ENCODE results near the gene XRCC6.
"Not testable (repeated sequence)": the region's sequence is repeated elsewhere in the genome, so short reads cannot be mapped to it uniquely, and the experiment has no call there.

XRCC6 gene

GRCh38 chr22:41631615-41632014, 10.5 kb downstream of the XRCC6 start:
- not testable (repeated sequence) for H3K4me2 ChIP-seq (ENCODE audit: low read length); H2BK5ac ChIP-seq (ENCODE audit: low read length); H3K9ac ChIP-seq (ENCODE audit: low read length); H2AK5ac ChIP-seq (ENCODE audit: low read length); H4K5ac ChIP-seq (ENCODE audit: low read length); H3K79me2 ChIP-seq (ENCODE audit: control insufficient read depth, insufficient read depth, low read length); H3K4me3 ChIP-seq (ENCODE audit: low read length); DNase-seq; H3K23ac ChIP-seq (ENCODE audit: low read length); H2BK15ac ChIP-seq (replicated peaks; ENCODE audit: low read depth); H3K56ac ChIP-seq (ENCODE audit: low read length); H3K4me1 ChIP-seq (ENCODE audit: control insufficient read depth, low read depth, low read length); H3K18ac ChIP-seq (ENCODE audit: low read length); H3K27ac ChIP-seq (ENCODE audit: low read depth, low read length); H3K36me3 ChIP-seq (ENCODE audit: control insufficient read depth, insufficient read depth, low read length); H2BK120ac ChIP-seq (ENCODE audit: low read depth, low read length); H4K8ac ChIP-seq (ENCODE audit: low read depth, low read length); H3K79me1 ChIP-seq (ENCODE audit: low read length); H3K4ac ChIP-seq (ENCODE audit: low read depth, low read length); H3K27me3 ChIP-seq (ENCODE audit: insufficient read depth, low read length, poor library complexity)
- WGBS (ENCODE audit: extremely low coverage, insufficient coverage, low lambda C conversion rate): no CpG with 5 or more reads among the region's 23 CpGs

GRCh38 chr22:41634610-41635009, 13.5 kb downstream of the XRCC6 start:
- not testable (repeated sequence) for H3K56ac ChIP-seq (ENCODE audit: low read length); H3K18ac ChIP-seq (ENCODE audit: low read length); H2AK5ac ChIP-seq (ENCODE audit: low read length); H3K4me1 ChIP-seq (ENCODE audit: control insufficient read depth, low read depth, low read length); H2BK5ac ChIP-seq (ENCODE audit: low read length); H3K79me1 ChIP-seq (ENCODE audit: low read length); H3K27me3 ChIP-seq (ENCODE audit: insufficient read depth, low read length, poor library complexity); H3K4ac ChIP-seq (ENCODE audit: low read depth, low read length); DNase-seq; H3K23ac ChIP-seq (ENCODE audit: low read length); H4K5ac ChIP-seq (ENCODE audit: low read length); H3K4me2 ChIP-seq (ENCODE audit: low read length); H3K27ac ChIP-seq (ENCODE audit: low read depth, low read length); H2BK15ac ChIP-seq (replicated peaks; ENCODE audit: low read depth); H2BK120ac ChIP-seq (ENCODE audit: low read depth, low read length); H3K4me3 ChIP-seq (ENCODE audit: low read length); H3K9ac ChIP-seq (ENCODE audit: low read length); H4K8ac ChIP-seq (ENCODE audit: low read depth, low read length); H3K79me2 ChIP-seq (ENCODE audit: control insufficient read depth, insufficient read depth, low read length)
- WGBS (ENCODE audit: extremely low coverage, insufficient coverage, low lambda C conversion rate): no CpG with 5 or more reads among the region's 8 CpGs
- H3K36me3 ChIP-seq (ENCODE audit: control insufficient read depth, insufficient read depth, low read length): peaks cover 16% of the 10 kb centered on the region

DNA sequence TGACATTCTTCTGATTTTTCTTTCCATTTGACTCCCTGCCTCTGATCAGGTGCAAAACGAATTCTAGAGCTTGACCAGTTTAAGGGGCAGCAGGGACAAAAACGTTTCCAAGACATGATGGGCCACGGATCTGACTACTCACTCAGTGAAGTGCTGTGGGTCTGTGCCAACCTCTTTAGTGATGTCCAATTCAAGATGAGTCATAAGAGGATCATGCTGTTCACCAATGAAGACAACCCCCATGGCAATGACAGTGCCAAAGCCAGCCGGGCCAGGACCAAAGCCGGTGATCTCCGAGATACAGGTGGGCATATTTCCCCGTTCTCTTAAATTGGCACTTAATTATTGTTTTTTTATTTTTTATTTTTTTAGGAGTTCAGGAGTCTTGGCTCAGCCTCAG, 15.4 kb downstream of the XRCC6 start:
- Histone ChIP-seq H3K4me1 (ENCODE audit: control insufficient read depth, low read depth, low read length) (no peaks in the 10 kb centered on the region), H4K8ac (ENCODE audit: low read depth, low read length) (no peak overlapping the region), H3K4me2 (ENCODE audit: low read length) (no peak overlapping the region), H3K79me1 (ENCODE audit: low read length) (peaks cover 8% of the 10 kb centered on the region), H3K79me2 (ENCODE audit: control insufficient read depth, insufficient read depth, low read length) (peaks cover 3% of the 10 kb centered on the region), H3K36me3 (ENCODE audit: control insufficient read depth, insufficient read depth, low read length) (peaks cover 16% of the 10 kb centered on the region), H2BK5ac (ENCODE audit: low read length) (no peak overlapping the region), H4K5ac (ENCODE audit: low read length) (no peak overlapping the region), H3K18ac (ENCODE audit: low read length) (no peak overlapping the region), H3K56ac (ENCODE audit: low read length) (no peak overlapping the region), H3K27me3 (ENCODE audit: insufficient read depth, low read length, poor library complexity) (no peaks in the 10 kb centered on the region), H3K4ac (ENCODE audit: low read depth, low read length) (no peak overlapping the region), H3K4me3 (ENCODE audit: low read length) (no peak overlapping the region), H3K23ac (ENCODE audit: low read length) (no peak overlapping the region), H3K27ac (ENCODE audit: low read depth, low read length) (no peak overlapping the region), H2AK5ac (ENCODE audit: low read length) (no peak overlapping the region), H2BK15ac (replicated peaks; ENCODE audit: low read depth) (no peak overlapping the region), H2BK120ac (ENCODE audit: low read depth, low read length) (no peak overlapping the region), H3K9ac (ENCODE audit: low read length) (no peak overlapping the region)
- whole genome bisulfite sequencing (ENCODE audit: extremely low coverage, insufficient coverage, low lambda C conversion rate): no CpG with 5 or more reads among the region's 7 CpGs
- no peak for DNase-seq

- H3K56ac ChIP-seq (ENCODE audit: low read length); H3K4me2 ChIP-seq (ENCODE audit: low read length); H3K4me3 ChIP-seq (ENCODE audit: low read length); H3K18ac ChIP-seq (ENCODE audit: low read length); H2AK5ac ChIP-seq (ENCODE audit: low read length); H2BK120ac ChIP-seq (ENCODE audit: low read depth, low read length); H2BK5ac ChIP-seq (ENCODE audit: low read length); H3K79me2 ChIP-seq (ENCODE audit: control insufficient read depth, insufficient read depth, low read length); H3K23ac ChIP-seq (ENCODE audit: low read length); H3K9ac ChIP-seq (ENCODE audit: low read length); DNase-seq; H3K4me1 ChIP-seq (ENCODE audit: control insufficient read depth, low read depth, low read length); H4K5ac ChIP-seq (ENCODE audit: low read length); H3K4ac ChIP-seq (ENCODE audit: low read depth, low read length); H4K8ac ChIP-seq (ENCODE audit: low read depth, low read length); H2BK15ac ChIP-seq (replicated peaks; ENCODE audit: low read depth); H3K79me1 ChIP-seq (ENCODE audit: low read length); H3K27ac ChIP-seq (ENCODE audit: low read depth, low read length); H3K27me3 ChIP-seq (ENCODE audit: insufficient read depth, low read length, poor library complexity): not testable (repeated sequence)
- H3K36me3 ChIP-seq (ENCODE audit: control insufficient read depth, insufficient read depth, low read length): peaks cover 18% of the 10 kb centered on the region
- no CpG with 5 or more reads among the region's 8 CpGs for WGBS (ENCODE audit: extremely low coverage, insufficient coverage, low lambda C conversion rate)
Measured at GRCh38 chr22:41637623-41638022, 16.5 kb downstream of the XRCC6 start.

GRCh38 chr22:41638124-41638523, 17.0 kb downstream of the XRCC6 start:
- no peak overlapping the region for H4K8ac ChIP-seq (ENCODE audit: low read depth, low read length)
- H4K5ac ChIP-seq (ENCODE audit: low read length): no peak overlapping the region
- no peak overlapping the region for H2AK5ac ChIP-seq (ENCODE audit: low read length)
- DNase-seq: no peak
- no peak overlapping the region for H2BK15ac ChIP-seq (replicated peaks; ENCODE audit: low read depth)
- H2BK5ac ChIP-seq (ENCODE audit: low read length): no peak overlapping the region
- H3K4me1 ChIP-seq (ENCODE audit: control insufficient read depth, low read depth, low read length): no peaks in the 10 kb centered on the region
- H2BK120ac ChIP-seq (ENCODE audit: low read depth, low read length): no peak overlapping the region
- no peak overlapping the region for H3K18ac ChIP-seq (ENCODE audit: low read length)
- no peak overlapping the region for H3K56ac ChIP-seq (ENCODE audit: low read length)
- H3K79me2 ChIP-seq (ENCODE audit: control insufficient read depth, insufficient read depth, low read length): peaks cover 4% of the 10 kb centered on the region
- H3K27ac ChIP-seq (ENCODE audit: low read depth, low read length): no peak overlapping the region
- H3K4me2 ChIP-seq (ENCODE audit: low read length): no peak overlapping the region
- H3K9ac ChIP-seq (ENCODE audit: low read length): no peak overlapping the region
- H3K23ac ChIP-seq (ENCODE audit: low read length): no peak overlapping the region
- H3K4me3 ChIP-seq (ENCODE audit: low read length): no peak overlapping the region
- H3K36me3 ChIP-seq (ENCODE audit: control insufficient read depth, insufficient read depth, low read length): peaks cover 21% of the 10 kb centered on the region
- peaks cover 9% of the 10 kb centered on the region for H3K79me1 ChIP-seq (ENCODE audit: low read length)
- H3K27me3 ChIP-seq (ENCODE audit: insufficient read depth, low read length, poor library complexity): no peaks in the 10 kb centered on the region
- no CpG with 5 or more reads among the region's 5 CpGs for WGBS (ENCODE audit: extremely low coverage, insufficient coverage, low lambda C conversion rate)
- no peak overlapping the region for H3K4ac ChIP-seq (ENCODE audit: low read depth, low read length)

- Histone ChIP-seq H4K8ac (ENCODE audit: low read depth, low read length) (no peak overlapping the region), H3K4ac (ENCODE audit: low read depth, low read length) (no peak overlapping the region), H3K79me2 (ENCODE audit: control insufficient read depth, insufficient read depth, low read length) (peaks cover 4% of the 10 kb centered on the region), H3K27me3 (ENCODE audit: insufficient read depth, low read length, poor library complexity) (no peaks in the 10 kb centered on the region), H2BK120ac (ENCODE audit: low read depth, low read length) (no peak overlapping the region), H3K4me2 (ENCODE audit: low read length) (no peak overlapping the region), H2AK5ac (ENCODE audit: low read length) (no peak overlapping the region), H3K27ac (ENCODE audit: low read depth, low read length) (no peak overlapping the region), H2BK5ac (ENCODE audit: low read length) (no peak overlapping the region), H4K5ac (ENCODE audit: low read length) (no peak overlapping the region), H3K4me3 (ENCODE audit: low read length) (no peak overlapping the region), H3K79me1 (ENCODE audit: low read length) (peaks cover 9% of the 10 kb centered on the region), H3K56ac (ENCODE audit: low read length) (no peak overlapping the region), H3K18ac (ENCODE audit: low read length) (no peak overlapping the region), H3K23ac (ENCODE audit: low read length) (no peak overlapping the region), H3K36me3 (ENCODE audit: control insufficient read depth, insufficient read depth, low read length) (peaks cover 21% of the 10 kb centered on the region), H3K4me1 (ENCODE audit: control insufficient read depth, low read depth, low read length) (no peaks in the 10 kb centered on the region), H3K9ac (ENCODE audit: low read length) (no peak overlapping the region), H2BK15ac (replicated peaks; ENCODE audit: low read depth) (no peak overlapping the region)
- DNase-seq: no peak
- no CpG with 5 or more reads among the region's 5 CpGs for WGBS (ENCODE audit: extremely low coverage, insufficient coverage, low lambda C conversion rate)
Measured at GRCh38 chr22:41638748-41639147, 17.7 kb downstream of the XRCC6 start.

All from mesendoderm (in vitro differentiated cells).